Peyer's patch (tissue), 4 donors: ENCODE results near the gene BACH1.

Experiments
- CTCF ChIP-seq, 6 experiments: fragments of 450-650 bp in 4 of 6; fragments of 200-600 bp in 2 of 6; sonication (generic) in 1 of 6; IDR thresholded peaks; one replicate each; pipeline ENCODE4 v1.5.1; 2017 to 2019; ENCODE audit warnings: antibody characterized with exemption in 6 of 6, mild to moderate bottlenecking in 3 of 6, moderate library complexity in 1 of 6
- POLR2A ChIP-seq, 2 donors: fragments of 450-650 bp; IDR thresholded peaks; one replicate each; pipeline ENCODE4 v1.5.1; 2017; ENCODE audit warnings: antibody characterized with exemption in 2 of 2, mild to moderate bottlenecking in 2 of 2, moderate library complexity in 2 of 2

GRCh38 chr21:29298348-29299045 lies at the start of gene BACH1:
- TF ChIP-seq CTCF (IDR thresholded peaks at IDR 0.05) (peak in 5 of 6 experiments; percentile 48 to 62 (median 54)), POLR2A (IDR thresholded peaks at IDR 0.05) (peak; percentile 76 to 94)
